Measurements from ENCODE around the gene PPP1CA. TPM values are rescaled to one million over a fixed set of nuclear protein-coding genes. Genes with fewer than 3 reads are reported as not detected.

PPP1CA gene
- total and polyA plus RNA-seq, 2 donors (not counting 1 experiment from before 2014, with no cell fraction given) = 104 to 135 TPM

DNA sequence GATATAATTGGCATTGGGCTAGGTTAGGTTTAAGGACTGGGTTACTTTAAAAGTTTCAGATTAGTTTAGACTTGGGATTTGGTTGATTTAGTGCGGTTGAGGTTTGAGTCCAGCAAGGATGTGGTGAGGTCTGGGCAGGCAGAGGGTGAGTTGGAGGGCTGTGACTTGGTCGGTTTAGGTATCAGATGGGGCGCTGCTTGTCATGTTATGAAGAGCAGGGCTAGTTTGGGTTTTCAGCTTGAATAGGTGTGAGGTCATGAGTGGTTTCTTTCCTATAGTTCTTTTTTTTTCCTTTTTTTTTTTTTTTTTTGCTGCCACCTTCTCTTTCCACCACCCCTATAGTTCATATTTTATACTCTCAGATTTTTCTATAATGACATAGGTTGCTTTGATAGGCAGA is 33.0 kb downstream of the PPP1CA start:
- no peak for DNase-seq (ENCODE audit: low read depth in 2 of 2)
- Histone ChIP-seq H3K36me3 (ENCODE audit: control insufficient read depth, insufficient read depth, low read length) (peaks cover 12% of the 10 kb centered on the region), H3K4me3 (replicated peaks in 1 of 4; ENCODE audit: control extremely low read depth in 1 of 4, insufficient read depth in 1 of 4, low read depth in 3 of 4, low read length in 4 of 4) (no peak overlapping the region), H3K27ac (ENCODE audit: insufficient read depth, low read length) (no peak overlapping the region), H3K9ac (ENCODE audit: insufficient read depth, low read length) (no peak overlapping the region), H3K4me1 (ENCODE audit: control insufficient read depth, extremely low read depth, insufficient read depth, low read length) (peaks cover 44% of the 10 kb centered on the region), H3K79me2 (ENCODE audit: control insufficient read depth, insufficient read depth, low read length) (peaks cover 37% of the 10 kb centered on the region), H2AFZ (ENCODE audit: low read length) (no peak overlapping the region), H3K27me3 (ENCODE audit: control insufficient read depth, insufficient read depth, low read length) (no peaks in the 10 kb centered on the region), H4K20me1 (ENCODE audit: control insufficient read depth, extremely low read depth, insufficient read depth, low read length) (no peaks in the 10 kb centered on the region), H3K9me3 (ENCODE audit: control insufficient read depth, insufficient read depth, low read depth, low read length) (no peaks in the 10 kb centered on the region), H3K4me2 (ENCODE audit: extremely low read depth, insufficient read depth, low read length) (no peak overlapping the region)
- TF ChIP-seq, protein P1, sequence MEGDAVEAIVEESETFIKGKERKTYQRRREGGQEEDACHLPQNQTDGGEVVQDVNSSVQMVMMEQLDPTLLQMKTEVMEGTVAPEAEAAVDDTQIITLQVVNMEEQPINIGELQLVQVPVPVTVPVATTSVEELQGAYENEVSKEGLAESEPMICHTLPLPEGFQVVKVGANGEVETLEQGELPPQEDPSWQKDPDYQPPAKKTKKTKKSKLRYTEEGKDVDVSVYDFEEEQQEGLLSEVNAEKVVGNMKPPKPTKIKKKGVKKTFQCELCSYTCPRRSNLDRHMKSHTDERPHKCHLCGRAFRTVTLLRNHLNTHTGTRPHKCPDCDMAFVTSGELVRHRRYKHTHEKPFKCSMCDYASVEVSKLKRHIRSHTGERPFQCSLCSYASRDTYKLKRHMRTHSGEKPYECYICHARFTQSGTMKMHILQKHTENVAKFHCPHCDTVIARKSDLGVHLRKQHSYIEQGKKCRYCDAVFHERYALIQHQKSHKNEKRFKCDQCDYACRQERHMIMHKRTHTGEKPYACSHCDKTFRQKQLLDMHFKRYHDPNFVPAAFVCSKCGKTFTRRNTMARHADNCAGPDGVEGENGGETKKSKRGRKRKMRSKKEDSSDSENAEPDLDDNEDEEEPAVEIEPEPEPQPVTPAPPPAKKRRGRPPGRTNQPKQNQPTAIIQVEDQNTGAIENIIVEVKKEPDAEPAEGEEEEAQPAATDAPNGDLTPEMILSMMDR (conservative IDR thresholded peaks at IDR 0.05 in 1 of 2, IDR thresholded peaks at IDR 0.05 in 1 of 2; ENCODE audit: low read depth in 1 of 2, low read length in 2 of 2) = no peak
- no peak for TF ChIP-seq EZH2 (IDR thresholded peaks at IDR 0.05; ENCODE audit: low read length, missing control alignments)

DNA sequence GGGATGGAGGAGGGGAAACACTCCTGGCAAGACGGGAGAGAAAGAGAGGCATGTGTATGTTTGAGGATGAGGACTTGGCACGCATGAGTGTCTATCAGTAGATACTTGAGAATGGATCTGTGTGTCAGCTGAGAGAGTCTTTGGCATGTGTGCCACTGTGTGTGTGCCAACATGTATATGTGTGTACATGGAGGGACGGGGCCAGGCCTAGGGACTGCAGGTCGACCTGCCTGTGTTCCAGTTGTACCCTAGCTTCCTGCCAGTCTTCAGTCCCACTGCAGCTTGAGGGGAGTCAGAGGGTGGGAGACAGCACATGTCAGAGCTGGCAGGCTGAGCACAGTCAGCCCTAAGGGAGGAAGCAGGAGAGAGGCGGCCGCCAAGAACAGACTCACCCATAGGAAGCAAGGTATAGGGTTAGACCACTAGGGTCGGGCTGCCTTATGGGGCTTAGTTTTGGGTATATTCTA is 33.9 kb downstream of the PPP1CA start:
- no peak for TF ChIP-seq EZH2 (IDR thresholded peaks at IDR 0.05; ENCODE audit: low read length, missing control alignments)
- TF ChIP-seq, protein P1 (conservative IDR thresholded peaks at IDR 0.05 in 1 of 2, IDR thresholded peaks at IDR 0.05 in 1 of 2; ENCODE audit: low read depth in 1 of 2, low read length in 2 of 2) = no peak
- Histone ChIP-seq H3K9me3 (ENCODE audit: control insufficient read depth, insufficient read depth, low read depth, low read length) (no peaks in the 10 kb centered on the region), H2AFZ (ENCODE audit: low read length) (no peak overlapping the region), H3K4me3 (replicated peaks in 1 of 4; ENCODE audit: control extremely low read depth in 1 of 4, insufficient read depth in 1 of 4, low read depth in 3 of 4, low read length in 4 of 4) (no peak overlapping the region), H3K36me3 (ENCODE audit: control insufficient read depth, insufficient read depth, low read length) (peaks cover 12% of the 10 kb centered on the region), H3K79me2 (ENCODE audit: control insufficient read depth, insufficient read depth, low read length) (peaks cover 37% of the 10 kb centered on the region), H4K20me1 (ENCODE audit: control insufficient read depth, extremely low read depth, insufficient read depth, low read length) (no peaks in the 10 kb centered on the region), H3K4me2 (ENCODE audit: extremely low read depth, insufficient read depth, low read length) (no peak overlapping the region), H3K4me1 (ENCODE audit: control insufficient read depth, extremely low read depth, insufficient read depth, low read length) (peaks cover 44% of the 10 kb centered on the region), H3K9ac (ENCODE audit: insufficient read depth, low read length) (no peak overlapping the region), H3K27ac (ENCODE audit: insufficient read depth, low read length) (no peak overlapping the region), H3K27me3 (ENCODE audit: control insufficient read depth, insufficient read depth, low read length) (no peaks in the 10 kb centered on the region)
- no peak for DNase-seq (ENCODE audit: low read depth in 2 of 2)

- Histone ChIP-seq H3K27ac (ENCODE audit: insufficient read depth, low read length) (no peak overlapping the region), H3K4me2 (ENCODE audit: extremely low read depth, insufficient read depth, low read length) (peak overlapping the region; percentile 23), H4K20me1 (ENCODE audit: control insufficient read depth, extremely low read depth, insufficient read depth, low read length) (no peaks in the 10 kb centered on the region)
These were observed 34.5 kb downstream of the PPP1CA start for GRCh38 chr11:67366961-67367760.

More at GRCh38 chr11:67366961-67367760, 34.5 kb downstream of the PPP1CA start:
- Histone ChIP-seq H3K4me1 (ENCODE audit: control insufficient read depth, extremely low read depth, insufficient read depth, low read length) (peaks cover 44% of the 10 kb centered on the region), H2AFZ (ENCODE audit: low read length) (no peak overlapping the region), H3K27me3 (ENCODE audit: control insufficient read depth, insufficient read depth, low read length) (no peaks in the 10 kb centered on the region), H3K9ac (ENCODE audit: insufficient read depth, low read length) (no peak overlapping the region), H3K36me3 (ENCODE audit: control insufficient read depth, insufficient read depth, low read length) (peaks cover 12% of the 10 kb centered on the region), H3K9me3 (ENCODE audit: control insufficient read depth, insufficient read depth, low read depth, low read length) (no peaks in the 10 kb centered on the region), H3K4me3 (replicated peaks in 1 of 4; ENCODE audit: control extremely low read depth in 1 of 4, insufficient read depth in 1 of 4, low read depth in 3 of 4, low read length in 4 of 4) (no peak overlapping the region), H3K79me2 (ENCODE audit: control insufficient read depth, insufficient read depth, low read length) (peaks cover 35% of the 10 kb centered on the region)
- peak; percentile 46 to 62 for DNase-seq (ENCODE audit: low read depth in 2 of 2)
- no peak for TF ChIP-seq EZH2 (IDR thresholded peaks at IDR 0.05; ENCODE audit: low read length, missing control alignments)
- TF ChIP-seq, protein P1 (conservative IDR thresholded peaks at IDR 0.05 in 1 of 2, IDR thresholded peaks at IDR 0.05 in 1 of 2; ENCODE audit: low read depth in 1 of 2, low read length in 2 of 2) = no peak

Measured in fibroblast of lung (primary cell).